HCT116 (cell line): Measurements from ENCODE around the gene DYNC2I2. TPM values are rescaled to one million over a fixed set of nuclear protein-coding genes. Genes with fewer than 3 reads are reported as not detected.
"Not testable (repeated sequence)": the region's sequence is repeated elsewhere in the genome, so short reads cannot be mapped to it uniquely, and the experiment has no call there.

Experiments
- ATAC-seq: fragments of 200-7000 bp; cut with Tn5 transposase; 2 replicates; pipeline ENCODE4 v1.9.1; 2020; ENCODE audit warnings: mild to moderate bottlenecking, moderate library complexity
- BruUV-seq: library from RNA; stranded (reverse); fragments of 400-500 nt; replicated peaks from 2 replicates; lab custom pipeline; 2021; lab: Mats Ljungman, UMichigan
- CTCF ChIA-PET: fragments of 300-600 bp; sonication (Branson Sonifier 250); formaldehyde crosslinking; loops from one replicate; lab custom pipeline; 2021; ENCODE audit warnings: antibody characterized with exemption; lab: Charles Lee
- POLR2A ChIA-PET: fragments of 300-600, 350-600 bp; sonication (Branson Sonifier 250); formaldehyde crosslinking; loops from one replicate; lab custom pipeline; 2021; ENCODE audit warnings: antibody characterized with exemption; lab: Charles Lee
- RAD21 ChIA-PET, 2 experiments: fragments of 300-600 bp; sonication (Branson Sonifier 250); formaldehyde crosslinking; loops; one replicate each; lab custom pipeline; 2023; ENCODE audit warnings: low total read pairs in 2 of 2; ENCODE audit not compliant: uncharacterized antibody in 2 of 2, unreplicated experiment in 2 of 2, low non-redundant PET in 1 of 2; lab: Charles Lee
- DNase-seq: peaks from one replicate; pipeline ENCODE4 v3.0.0-alpha.2; 2010; ENCODE audit warnings: low read depth, low spot score
- H2AFZ ChIP-seq: fragments of 200-600 bp; shearing (Covaris generic), sonication (generic); 2 replicates; pipeline ENCODE4 v1.6.1; 2017; ENCODE audit warnings: low read depth, mixed run types, mixed read lengths, antibody characterized with exemption, low read length; ENCODE audit not compliant: poor library complexity, severe bottlenecking
- H3K27ac ChIP-seq: 2 replicates; pipeline ENCODE4 v1.5.1; 2012; ENCODE audit warnings: low read depth, low read length
- H3K27me3 ChIP-seq: fragments of 200-600 bp; sonication (generic); 2 replicates; pipeline ENCODE4 v1.6.1; 2016; ENCODE audit warnings: mixed run types, low read length, mixed read lengths; ENCODE audit not compliant: insufficient read depth
- H3K36me3 ChIP-seq, 2 experiments: fragments of 200-500 bp in 1 of 2; fragments of 200-600 bp in 1 of 2; sonication (Bioruptor generic) in 1 of 2; sonication (generic) in 1 of 2; 2 replicates each; pipeline versions ENCODE4 v1.5.1 to v1.6.1; 2014 to 2016; ENCODE audit warnings: low read length in 2 of 2, inconsistent platforms in 1 of 2, mixed read lengths in 1 of 2, mixed run types in 1 of 2; ENCODE audit not compliant: insufficient read depth in 2 of 2, control insufficient read depth in 1 of 2
- H3K4me1 ChIP-seq, 2 experiments: fragments of 200-600 bp in 1 of 2; sonication (generic) in 1 of 2; 2 replicates each; pipeline versions ENCODE4 v1.5.1 to v1.6.1; 2012 to 2017; ENCODE audit warnings: low read length in 2 of 2, inconsistent platforms in 1 of 2, mild to moderate bottlenecking in 1 of 2, mixed read lengths in 1 of 2, mixed run types in 1 of 2, moderate library complexity in 1 of 2; ENCODE audit not compliant: insufficient read depth in 2 of 2, control insufficient read depth in 1 of 2
- H3K4me2 ChIP-seq: fragments of 200-600 bp; sonication (generic); 2 replicates; pipeline ENCODE4 v1.6.1; 2017; ENCODE audit warnings: mixed run types, low read length, mixed read lengths
- H3K4me3 ChIP-seq, 2 experiments: fragments of 200-600 bp in 1 of 2; sonication (generic) in 1 of 2; replicated peaks in 1 of 2; 2 replicates each; pipeline ENCODE4 v1.5.1; 2011 to 2016; ENCODE audit warnings: low read length in 2 of 2, control low read depth in 1 of 2, low read depth in 1 of 2, mild to moderate bottlenecking in 1 of 2, mixed read lengths in 1 of 2, mixed run types in 1 of 2
- H3K79me2 ChIP-seq: fragments of 200-600 bp; sonication (generic); 2 replicates; pipeline ENCODE4 v1.6.1; 2017; ENCODE audit warnings: mild to moderate bottlenecking, mixed run types, low read length, moderate library complexity, mixed read lengths; ENCODE audit not compliant: insufficient read depth
- H3K9ac ChIP-seq: fragments of 200-600 bp; sonication (generic); 2 replicates; pipeline ENCODE4 v1.6.1; 2016; ENCODE audit warnings: low read length, mixed read lengths
- H3K9me2 ChIP-seq: fragments of 200-600 bp; sonication (generic), shearing (Covaris generic); 2 replicates; pipeline ENCODE4 v1.6.1; 2017; ENCODE audit warnings: mixed run types, mild to moderate bottlenecking, moderate library complexity; ENCODE audit not compliant: insufficient read depth
- H3K9me3 ChIP-seq, 2 experiments: fragments of 200-500 bp in 1 of 2; fragments of 200-600 bp in 1 of 2; sonication (Bioruptor generic) in 1 of 2; sonication (generic) in 1 of 2; 2 replicates each; pipeline ENCODE4 v1.6.1; 2014 to 2017; ENCODE audit warnings: low read length in 2 of 2, mixed read lengths in 2 of 2, inconsistent platforms in 1 of 2, low read depth in 1 of 2, mild to moderate bottlenecking in 1 of 2, mixed run types in 1 of 2, moderate library complexity in 1 of 2; ENCODE audit not compliant: control insufficient read depth in 1 of 2, insufficient read depth in 1 of 2
- H4K20me1 ChIP-seq: fragments of 200-600 bp; sonication (generic), shearing (Covaris generic); 2 replicates; pipeline ENCODE4 v1.6.1; 2017; ENCODE audit warnings: mixed run types, mild to moderate bottlenecking, moderate library complexity; ENCODE audit not compliant: insufficient read depth
- CEBPB ChIP-seq: IDR thresholded peaks from 2 replicates; pipeline ENCODE4 v1.6.1; 2012; ENCODE audit warnings: low read depth
- EGR1 ChIP-seq: IDR thresholded peaks from 2 replicates; pipeline ENCODE4 v1.6.1; 2012; ENCODE audit warnings: low read depth
- ELF1 ChIP-seq: IDR thresholded peaks from 2 replicates; pipeline ENCODE4 v1.6.1; 2012; ENCODE audit warnings: low read depth, borderline replicate concordance
- EZH2phosphoT487 ChIP-seq: fragments of 200-600 bp; IDR thresholded peaks from 2 replicates; pipeline ENCODE4 v1.6.1; 2018; ENCODE audit warnings: antibody characterized with exemption, borderline replicate concordance
- POLR2AphosphoS5 ChIP-seq: IDR thresholded peaks from 2 replicates; pipeline ENCODE4 v1.6.1; 2011; ENCODE audit warnings: mild to moderate bottlenecking, low read depth, low read length, moderate library complexity
- SIN3A ChIP-seq: IDR thresholded peaks from 2 replicates; pipeline ENCODE4 v1.6.1; 2012; ENCODE audit warnings: low read depth
- SP1 ChIP-seq: IDR thresholded peaks from 2 replicates; pipeline ENCODE4 v1.6.1; 2012; ENCODE audit warnings: low read depth
- SRF ChIP-seq: IDR thresholded peaks from 2 replicates; pipeline ENCODE4 v1.6.1; 2012; ENCODE audit warnings: low read depth
- ZBTB33 ChIP-seq: IDR thresholded peaks from 2 replicates; pipeline ENCODE4 v1.6.1; 2011; ENCODE audit warnings: mild to moderate bottlenecking, low read length, moderate library complexity; ENCODE audit not compliant: insufficient replicate concordance; ENCODE audit errors: extremely low read depth
- intact Hi-C: fragments of 100-400 bp; cut with micrococcal nuclease; formaldehyde crosslinking; loops from 2 replicates; pipeline ENCODE4 v1.10.0; 2022
- total RNA-seq: library from RNA; stranded (reverse); gene quantifications from one replicate; pipeline ENCODE4 v1.2.1, GENCODE V29; 2021; ENCODE audit not compliant: unreplicated experiment

The DYNC2I2 gene
- total RNA-seq, 1 experiment from 2014 or later: 155 TPM

- TF ChIP-seq ZBTB33 (no peak), CEBPB (no peak), SP1 (no peak)
Observed at GRCh38 chr9:128694344-128694743, 37.7 kb upstream of the DYNC2I2 start (continued).

GRCh38 chr9:128693738-128694137 lies 37.1 kb upstream of the DYNC2I2 start:
- intact Hi-C loops: not testable (repeated sequence)

GRCh38 chr9:128690684-128691034 lies 34.0 kb upstream of the DYNC2I2 start:
- DNase-seq: no peak
- intact Hi-C loops: no loop called here
- Histone ChIP-seq H3K27ac (peak overlapping the region; percentile 92), H4K20me1 (peaks cover 36% of the 10 kb centered on the region; the same call in 1 of the 2 replicates), H3K9me2 (no peaks in the 10 kb centered on the region), H3K36me3 (peaks cover 38 to 43% of the 10 kb centered on the region in 2 experiments), H3K79me2 (peaks cover 69% of the 10 kb centered on the region), H3K27me3 (no peaks in the 10 kb centered on the region), H3K4me1 (peaks cover 19 to 36% of the 10 kb centered on the region in 2 experiments), H3K4me3 (peak overlapping the region; percentile 90 to 100), H3K9me3 (no peaks in the 10 kb centered on the region), H3K4me2 (peak overlapping the region; percentile 98), H3K9ac (peak overlapping the region; percentile 99), H2AFZ (no peak overlapping the region)
- ChIA-PET POLR2A (no interaction called here), RAD21 (no interaction called here), CTCF (no interaction called here)
- TF ChIP-seq POLR2AphosphoS5 (no peak), EGR1 (no peak), SRF (no peak), ELF1 (no peak), EZH2phosphoT487 (no peak), SIN3A (no peak)
- BruUV-seq: TSS peak; percentile 37
- no peak for ATAC-seq

More at GRCh38 chr9:128693738-128694137, 37.1 kb upstream of the DYNC2I2 start:
- POLR2A ChIA-PET: interaction anchor here (1.3 to 2.0 kb wide), 2 partner anchors 9 to 59 kb away, joined by 3 to 6 read pairs; no protein-coding TSS in a partner anchor
- H2AFZ ChIP-seq, RAD21 ChIA-PET, H3K27me3 ChIP-seq, ATAC-seq, H3K9me2 ChIP-seq, H3K4me3 ChIP-seq, DNase-seq, H3K4me2 ChIP-seq, H3K27ac ChIP-seq, BruUV-seq, H3K9me3 ChIP-seq, CTCF ChIA-PET, H3K9ac ChIP-seq: not testable (repeated sequence)
- H4K20me1 ChIP-seq: peaks cover 36% of the 10 kb centered on the region; the same call in 1 of the 2 replicates
- H3K36me3 ChIP-seq: peaks cover 38 to 43% of the 10 kb centered on the region in 2 experiments
- peaks cover 52% of the 10 kb centered on the region for H3K79me2 ChIP-seq
- peaks cover 30 to 42% of the 10 kb centered on the region in 2 experiments for H3K4me1 ChIP-seq
